Astrocyte (in vitro differentiated cells and primary cell): ENCODE results near the gene RSPH10B.
"Not testable (repeated sequence)": the region's sequence is repeated elsewhere in the genome, so short reads cannot be mapped to it uniquely, and the experiment has no call there.

ENCODE experiments used
- EZH2 ChIP-seq: IDR thresholded peaks from 2 replicates; pipeline ENCODE4 v1.6.1; 2012; ENCODE audit warnings: mild to moderate bottlenecking, low read length, inconsistent platforms; ENCODE audit not compliant: insufficient read depth
- TF ChIP-seq, protein P1 (sequence below): IDR thresholded peaks from 2 replicates; pipeline ENCODE4 v1.5.1; 2011; ENCODE audit warnings: low read depth, mild to moderate bottlenecking, inconsistent platforms, low read length, moderate library complexity; ENCODE audit not compliant: insufficient read depth

DNA sequence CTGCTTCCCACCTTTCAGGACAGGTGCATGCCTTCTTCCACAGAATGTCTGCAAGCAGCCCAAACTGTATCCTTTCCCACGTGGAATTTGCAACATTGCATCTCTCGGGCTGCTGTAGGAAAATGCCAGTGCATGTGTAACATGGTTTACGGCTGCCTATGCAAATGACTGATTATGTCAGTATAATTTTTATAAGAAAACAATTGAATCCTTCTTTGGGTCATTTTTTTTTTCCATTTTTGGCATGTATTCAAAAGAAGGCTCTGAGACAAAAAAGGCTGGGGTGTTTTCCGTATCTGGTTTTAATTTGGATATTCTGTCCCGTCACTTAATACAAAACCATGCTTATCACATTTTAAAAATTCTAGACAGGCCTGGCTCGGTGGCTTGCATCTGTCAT, 90.4 kb downstream of the RSPH10B start:
- not testable (repeated sequence) for TF ChIP-seq EZH2
- TF ChIP-seq, protein P1, sequence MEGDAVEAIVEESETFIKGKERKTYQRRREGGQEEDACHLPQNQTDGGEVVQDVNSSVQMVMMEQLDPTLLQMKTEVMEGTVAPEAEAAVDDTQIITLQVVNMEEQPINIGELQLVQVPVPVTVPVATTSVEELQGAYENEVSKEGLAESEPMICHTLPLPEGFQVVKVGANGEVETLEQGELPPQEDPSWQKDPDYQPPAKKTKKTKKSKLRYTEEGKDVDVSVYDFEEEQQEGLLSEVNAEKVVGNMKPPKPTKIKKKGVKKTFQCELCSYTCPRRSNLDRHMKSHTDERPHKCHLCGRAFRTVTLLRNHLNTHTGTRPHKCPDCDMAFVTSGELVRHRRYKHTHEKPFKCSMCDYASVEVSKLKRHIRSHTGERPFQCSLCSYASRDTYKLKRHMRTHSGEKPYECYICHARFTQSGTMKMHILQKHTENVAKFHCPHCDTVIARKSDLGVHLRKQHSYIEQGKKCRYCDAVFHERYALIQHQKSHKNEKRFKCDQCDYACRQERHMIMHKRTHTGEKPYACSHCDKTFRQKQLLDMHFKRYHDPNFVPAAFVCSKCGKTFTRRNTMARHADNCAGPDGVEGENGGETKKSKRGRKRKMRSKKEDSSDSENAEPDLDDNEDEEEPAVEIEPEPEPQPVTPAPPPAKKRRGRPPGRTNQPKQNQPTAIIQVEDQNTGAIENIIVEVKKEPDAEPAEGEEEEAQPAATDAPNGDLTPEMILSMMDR: not testable (repeated sequence)
